GM21447 (cell line): ENCODE data around the gene SPRR2D.
"Not testable (repeated sequence)": the region's sequence is repeated elsewhere in the genome, so short reads cannot be mapped to it uniquely, and the experiment has no call there.

Experiments
- ATAC-seq: cut with Tn5 transposase; IDR thresholded peaks from one replicate; pipeline ENCODE4 v1.9.1; 2021; ENCODE audit not compliant: unreplicated experiment

The SPRR2D gene

DNA sequence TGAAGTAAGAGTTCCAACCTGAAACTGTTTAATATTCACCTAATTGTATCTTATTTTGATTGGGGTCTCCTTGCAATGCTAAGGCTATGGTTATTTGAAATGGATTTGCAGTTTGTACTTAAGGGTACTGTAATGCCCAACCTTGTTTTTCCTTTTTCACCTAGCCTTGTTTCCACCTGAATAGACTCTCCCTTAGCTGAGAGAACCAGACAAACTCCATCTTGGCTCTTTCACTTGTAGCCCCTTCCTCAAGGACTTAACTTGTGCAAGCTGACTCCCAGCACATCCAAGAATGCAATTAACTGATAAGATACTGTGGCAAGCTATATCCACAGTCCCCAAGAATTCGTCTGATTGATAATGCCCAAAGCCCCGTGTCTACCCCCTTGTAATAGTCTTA, 19.1 kb downstream of the SPRR2D start:
- not testable (repeated sequence) for ATAC-seq

GRCh38 chr1:153011235-153011758, 29.6 kb downstream of the SPRR2D start:
- ATAC-seq: not testable (repeated sequence)

- ATAC-seq: no peak
Observed at GRCh38 chr1:153001382-153001781, 39.5 kb downstream of the SPRR2D start, which contains the start of gene SPRR3. TSS of gene SPRR3 (plus strand) at chr1:153001749. CDS start at chr1:153003021, 1,272 bp downstream.

DNA sequence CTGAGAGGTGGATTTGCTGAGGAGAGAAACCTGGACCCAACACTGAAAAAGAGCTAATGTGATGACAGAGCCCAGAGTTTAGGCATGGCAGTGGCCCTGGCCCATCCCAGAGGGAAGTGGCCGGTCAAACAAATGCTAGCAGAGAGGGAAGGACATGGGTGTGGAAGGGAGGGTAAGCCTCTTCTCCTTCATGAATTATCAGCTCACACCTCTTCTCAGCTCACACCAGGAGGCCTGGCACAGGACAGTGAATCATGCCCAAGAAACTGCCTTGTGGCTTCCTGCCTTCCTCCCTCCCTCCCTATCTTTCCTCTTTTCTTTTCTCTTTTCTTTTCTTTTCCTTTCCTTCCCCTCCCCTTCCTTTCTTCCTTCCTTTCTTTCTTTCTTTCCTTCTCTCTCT, 40.6 kb downstream of the SPRR2D start:
- ATAC-seq: no peak

- ATAC-seq: no peak
Observed at GRCh38 chr1:152999818-153000217, 41.1 kb downstream of the SPRR2D start.

DNA sequence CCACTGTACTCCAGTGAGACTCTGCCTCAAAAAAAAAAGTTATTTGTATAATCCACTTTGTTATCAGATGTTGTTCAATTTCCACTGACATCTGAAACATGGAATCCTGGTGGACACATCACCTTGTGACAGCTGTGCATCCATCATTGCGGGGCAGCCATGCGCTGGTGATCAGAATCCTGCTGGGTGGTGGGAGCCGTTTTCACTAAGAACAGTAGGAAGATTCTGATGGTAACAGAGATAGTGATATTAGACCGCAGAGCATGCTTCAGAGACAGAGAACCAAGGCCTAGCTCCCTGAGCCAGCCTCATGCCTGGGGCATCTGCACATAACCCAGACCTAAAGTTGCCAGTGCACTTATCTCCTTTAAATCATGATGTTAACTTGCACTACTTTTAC, 42.4 kb downstream of the SPRR2D start:
- ATAC-seq: no peak

DNA sequence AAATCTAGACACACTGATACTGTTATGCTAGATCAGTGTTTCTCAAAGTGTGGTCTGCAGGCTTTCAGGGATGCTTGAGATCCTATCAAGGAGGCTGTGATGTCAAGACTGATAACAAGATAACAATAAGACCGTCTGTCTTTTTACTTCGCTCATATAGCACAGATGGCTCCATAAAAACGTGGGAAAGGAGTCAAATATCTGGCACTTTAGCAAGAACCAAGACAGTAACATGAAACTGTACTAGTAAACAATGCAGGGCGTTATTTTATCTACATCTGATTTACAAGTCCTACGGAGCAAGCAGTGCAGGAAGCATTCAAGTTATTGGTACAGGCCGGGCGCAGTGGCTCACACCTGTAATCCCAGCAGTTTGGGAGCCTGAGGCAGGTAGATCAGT, 43.0 kb downstream of the SPRR2D start:
- no peak for ATAC-seq

DNA sequence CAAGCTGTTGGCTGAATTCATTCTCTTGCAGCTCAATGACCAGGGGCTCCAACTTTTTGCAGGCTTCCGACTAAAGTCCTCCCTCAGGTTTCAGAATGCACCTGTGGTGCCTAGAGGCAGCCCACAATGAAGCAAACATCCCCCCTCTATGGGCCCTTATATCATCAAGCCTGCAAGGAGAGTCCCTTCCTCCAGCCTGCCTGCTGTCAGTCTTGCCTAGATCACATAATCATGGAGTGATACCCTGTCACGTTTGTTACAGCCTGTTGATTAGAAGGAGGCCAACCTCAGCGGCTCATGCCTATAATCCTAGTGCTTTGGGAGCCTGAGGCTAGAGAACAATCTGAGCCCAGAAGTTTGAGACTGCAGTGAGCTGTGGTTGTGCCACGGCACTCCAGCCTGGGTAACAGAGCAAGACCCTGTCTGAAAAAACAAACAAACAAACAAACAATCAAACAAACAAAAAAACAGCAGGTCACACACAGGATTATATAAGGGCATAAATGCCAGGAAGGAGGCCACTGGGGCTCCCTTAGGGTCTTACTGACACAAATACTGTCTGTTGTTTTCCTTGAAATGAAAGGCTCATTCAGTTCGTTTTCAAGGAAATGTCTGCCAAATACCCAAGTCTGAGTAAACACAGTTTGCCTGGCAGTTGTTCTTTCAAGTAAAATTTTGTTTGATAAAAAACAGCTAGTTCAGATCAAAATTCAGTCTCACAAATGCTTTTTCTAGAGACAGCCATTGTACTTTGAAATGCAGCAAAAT, 44.1 kb downstream of the SPRR2D start:
- no peak for ATAC-seq

- no peak for ATAC-seq
Observed at GRCh38 chr1:152995842-152996241, 45.1 kb downstream of the SPRR2D start.

DNA sequence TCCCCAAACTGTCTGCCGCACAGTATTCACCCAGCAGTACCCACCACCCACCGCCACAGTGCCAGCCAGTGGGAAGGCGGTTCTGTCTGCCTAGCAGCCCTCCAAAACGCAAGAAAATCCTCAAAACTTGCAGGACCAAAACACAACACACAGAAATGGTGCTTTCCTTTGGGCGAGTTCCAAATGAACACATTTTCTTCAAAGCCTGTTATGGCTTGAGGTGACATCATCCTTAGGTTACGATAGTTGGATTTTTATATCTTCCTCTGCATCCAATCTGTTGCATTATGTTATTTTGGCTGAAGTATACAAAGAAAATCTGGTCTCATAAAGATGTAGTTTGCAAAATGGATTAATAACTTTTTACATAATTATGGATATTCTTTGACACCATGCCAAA, 47.7 kb downstream of the SPRR2D start:
- ATAC-seq: no peak
